WI38 (cell line): ENCODE measurements around the gene RUNX2.
"Not testable (repeated sequence)": the region's sequence is repeated elsewhere in the genome, so short reads cannot be mapped to it uniquely, and the experiment has no call there.

ENCODE experiments used
- H3K4me3 ChIP-seq: 2 replicates; pipeline ENCODE4 v1.5.1; 2011; ENCODE audit warnings: low read depth, mild to moderate bottlenecking, control low read depth, low read length
- CTCF ChIP-seq: IDR thresholded peaks from 2 replicates; pipeline ENCODE4 v1.5.1; 2012; ENCODE audit warnings: low read depth, mild to moderate bottlenecking, control low read depth, low read length

The RUNX2 gene

GRCh38 chr6:45327956-45328522 is at the start of gene RUNX2:
Gene RUNX2 (plus strand): TSS chr6:45328330. CDS start chr6:45328727, 397 bp downstream.
- no peak within 1 kb of the TSS for H3K4me3 ChIP-seq
- TF ChIP-seq CTCF = no peak

DNA sequence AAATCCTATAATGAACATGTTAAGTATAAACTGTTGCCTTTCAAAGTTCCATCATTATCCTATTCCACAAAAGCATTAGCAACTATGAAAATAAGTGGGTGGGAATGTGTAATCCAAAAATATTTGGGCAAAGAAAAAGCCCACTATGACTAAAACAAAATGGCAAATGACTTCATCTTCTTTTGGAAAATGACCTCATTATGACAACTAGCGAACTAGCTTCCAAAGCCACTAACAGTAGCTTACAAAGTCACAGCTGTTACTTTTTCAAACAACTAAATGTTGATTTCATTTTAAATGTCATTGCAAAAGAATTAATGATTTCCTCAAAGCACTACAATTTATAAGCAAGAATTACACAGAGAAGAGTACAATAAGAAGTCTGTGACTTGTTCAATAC is 49.8 kb upstream of the RUNX2 start:
- H3K4me3 ChIP-seq = no peak overlapping the region
- TF ChIP-seq CTCF = no peak

DNA sequence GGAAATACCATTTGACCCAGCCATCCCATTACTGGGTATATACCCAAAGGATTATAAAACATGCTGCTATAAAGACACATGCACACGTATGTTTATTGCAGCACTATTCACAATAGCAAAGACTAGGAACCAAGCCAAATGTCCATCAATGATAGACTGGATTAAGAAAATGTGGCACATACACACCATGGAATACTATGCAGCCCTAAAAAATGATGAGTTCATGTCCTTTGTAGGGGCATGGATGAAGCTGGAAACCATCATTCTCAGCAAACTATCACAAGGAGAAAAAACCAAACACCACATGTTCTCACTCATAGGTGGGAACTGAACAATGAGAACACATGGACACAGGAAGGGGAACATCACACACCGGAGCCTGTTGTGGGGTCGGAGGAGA is 41.4 kb upstream of the RUNX2 start:
- not testable (repeated sequence) for H3K4me3 ChIP-seq

DNA sequence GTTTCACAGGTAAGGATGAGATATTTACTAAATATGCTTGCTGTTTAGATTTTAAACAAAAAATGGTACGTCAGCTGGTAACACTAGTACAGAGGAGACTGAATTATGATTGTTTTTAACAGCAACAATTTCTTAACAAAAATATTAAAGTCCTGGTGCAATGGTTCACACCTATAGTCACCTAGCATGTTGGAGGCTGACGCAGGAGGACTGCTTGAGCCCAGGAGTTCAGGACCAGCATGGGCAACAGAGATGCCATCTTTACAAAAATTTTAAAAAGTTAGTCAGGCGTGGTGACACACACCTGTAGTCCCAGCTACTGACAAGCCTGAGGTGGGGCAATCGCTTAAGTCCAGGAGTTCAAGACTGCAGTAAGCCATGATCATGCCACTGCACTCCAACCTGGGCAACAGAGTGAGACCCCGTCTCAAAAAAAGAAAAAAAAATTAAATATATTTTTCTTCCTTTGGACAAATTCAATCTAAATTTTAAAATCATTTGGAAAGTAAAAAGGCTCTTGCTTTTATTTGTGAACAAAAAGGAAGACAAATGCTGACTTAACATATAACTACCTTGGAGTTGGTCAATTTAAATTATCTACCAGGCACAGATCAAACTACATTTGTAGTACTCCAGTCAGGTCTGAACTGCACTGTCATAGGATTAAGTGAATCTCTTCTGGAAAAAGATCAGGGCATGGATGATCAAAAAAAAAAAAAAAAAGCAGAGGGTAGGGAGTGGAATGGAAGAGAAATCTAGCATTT is 38.2 kb upstream of the RUNX2 start:
- no peak for TF ChIP-seq CTCF
- H3K4me3 ChIP-seq = no peak overlapping the region

- TF ChIP-seq CTCF = no peak
- no peak overlapping the region for H3K4me3 ChIP-seq
These were observed 34.8 kb upstream of the RUNX2 start for GRCh38 chr6:45293306-45293705.

GRCh38 chr6:45294065-45294701 is 33.9 kb upstream of the RUNX2 start:
- H3K4me3 ChIP-seq = not testable (repeated sequence)

DNA sequence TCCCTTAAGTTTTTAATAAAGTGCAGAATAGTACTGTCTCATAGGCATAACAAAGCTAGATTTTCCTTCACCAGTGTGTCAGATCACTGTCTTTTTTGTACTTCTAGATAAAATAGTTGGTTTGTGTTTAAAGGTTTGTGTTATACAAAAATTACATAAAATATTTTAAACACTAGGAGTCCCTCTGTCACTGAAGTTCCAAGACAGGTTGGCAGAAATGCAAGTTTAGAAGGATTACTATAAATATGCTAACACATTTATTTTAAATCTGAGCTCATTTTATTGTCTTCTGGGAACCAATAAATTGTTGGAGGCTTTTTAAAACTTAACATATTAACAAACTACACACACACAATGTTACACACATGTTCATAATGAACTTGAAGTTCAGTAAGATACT is 30.8 kb upstream of the RUNX2 start:
- H3K4me3 ChIP-seq = no peak overlapping the region
- TF ChIP-seq CTCF = no peak

- no peak for TF ChIP-seq CTCF
- H3K4me3 ChIP-seq = no peak overlapping the region
These were observed 29.0 kb upstream of the RUNX2 start for GRCh38 chr6:45299096-45299581.
